Measurements from ENCODE around the gene PTPRD.
"Not testable (repeated sequence)": the region's sequence is repeated elsewhere in the genome, so short reads cannot be mapped to it uniquely, and the experiment has no call there.

Gene PTPRD

DNA sequence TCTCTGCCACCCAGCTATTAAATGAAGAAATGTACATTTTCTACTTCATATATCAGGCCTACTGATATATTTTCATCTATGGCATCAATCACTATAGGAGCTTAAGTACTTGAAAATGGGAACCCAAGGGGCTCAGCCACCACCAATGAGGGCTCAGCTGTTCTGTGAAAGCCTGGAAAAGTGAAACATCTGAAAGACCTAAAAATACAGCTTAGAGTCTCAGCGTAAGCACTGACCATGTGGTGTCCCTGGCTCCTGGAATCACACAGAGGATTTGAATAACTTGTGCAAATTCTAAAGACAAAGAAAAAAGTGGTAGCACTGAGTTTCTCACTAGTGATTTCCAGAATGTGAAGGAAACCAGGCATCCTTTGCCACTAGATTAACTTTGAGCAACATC, 64.5 kb downstream of the PTPRD start:
- no peak overlapping the region for H3K27ac Mint-ChIP-seq
- H3K4me1 Mint-ChIP-seq = no peaks in the 10 kb centered on the region
- no peak overlapping the region for H3K4me3 Mint-ChIP-seq
- no peaks in the 10 kb centered on the region for H3K36me3 Mint-ChIP-seq
- H3K27me3 Mint-ChIP-seq = no peaks in the 10 kb centered on the region
- H3K9me3 Mint-ChIP-seq = peaks cover 3% of the 10 kb centered on the region
- no peak for ATAC-seq

DNA sequence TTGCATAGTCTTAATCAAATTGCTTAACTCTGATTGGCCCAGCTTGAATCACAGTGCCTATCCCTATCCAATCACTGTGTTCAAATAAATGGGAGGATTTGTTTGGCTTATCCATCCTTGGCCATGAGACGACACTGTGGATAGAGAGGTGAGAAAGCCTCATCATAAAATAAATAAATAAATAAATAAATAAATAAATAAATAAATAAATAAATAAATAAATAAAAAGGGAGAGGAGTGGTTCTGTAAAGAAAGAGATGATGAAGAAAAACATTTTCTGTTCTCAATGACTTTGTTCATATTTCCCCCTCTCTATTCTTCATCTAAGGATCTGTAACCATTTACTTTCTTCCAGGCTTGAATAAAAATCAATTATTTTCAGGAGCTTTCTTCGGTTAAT, 74.7 kb downstream of the PTPRD start:
- Mint-ChIP-seq H3K4me3 (no peak overlapping the region), H3K27me3 (no peaks in the 10 kb centered on the region), H3K9me3 (no peaks in the 10 kb centered on the region), H3K4me1 (no peaks in the 10 kb centered on the region), H3K36me3 (no peaks in the 10 kb centered on the region), H3K27ac (no peak overlapping the region)
- no peak for ATAC-seq

DNA sequence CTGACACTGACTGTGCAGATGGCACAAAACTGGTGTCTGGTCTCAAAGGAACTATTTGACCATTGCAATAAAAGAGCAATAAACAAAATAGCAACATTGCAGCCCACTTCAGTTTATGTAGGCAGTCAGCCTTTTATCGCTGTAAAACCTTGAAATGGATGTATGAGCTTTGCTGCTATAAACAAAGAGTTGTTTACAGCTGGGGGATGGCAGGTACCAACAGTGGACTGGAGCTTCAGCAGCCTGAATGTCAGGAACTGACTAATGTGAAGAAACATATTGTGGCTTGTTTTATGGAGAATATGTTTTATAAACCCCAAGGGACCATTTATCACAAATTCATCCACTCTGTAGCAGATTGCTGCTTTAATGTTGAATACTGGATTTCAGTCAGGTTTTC, 78.0 kb downstream of the PTPRD start:
- Mint-ChIP-seq H3K4me3 (no peak overlapping the region), H3K9me3 (no peaks in the 10 kb centered on the region), H3K27me3 (no peaks in the 10 kb centered on the region), H3K27ac (no peak overlapping the region), H3K36me3 (no peaks in the 10 kb centered on the region), H3K4me1 (no peaks in the 10 kb centered on the region)
- no peak for ATAC-seq

DNA sequence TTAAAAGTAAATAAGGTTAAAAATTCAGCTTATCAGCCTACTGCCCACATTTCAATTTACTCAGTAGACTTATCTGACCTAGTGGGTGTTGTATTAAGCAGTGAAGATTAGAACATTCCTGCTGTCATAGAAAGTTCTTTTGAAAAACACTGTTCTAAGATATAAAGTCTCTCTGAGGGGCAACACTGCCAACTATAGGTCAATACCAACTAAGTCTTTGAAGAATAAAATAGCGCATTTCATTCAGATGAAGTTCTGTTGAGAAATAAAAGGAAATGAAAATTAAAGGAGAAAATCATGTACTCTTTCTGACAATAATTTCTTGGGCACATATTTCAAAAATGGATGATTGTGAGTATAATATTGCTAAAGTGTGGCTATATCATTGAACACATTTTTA, 86.8 kb downstream of the PTPRD start:
- Mint-ChIP-seq H3K4me1 (no peaks in the 10 kb centered on the region), H3K36me3 (no peaks in the 10 kb centered on the region), H3K4me3 (no peak overlapping the region), H3K27me3 (no peaks in the 10 kb centered on the region), H3K27ac (no peak overlapping the region), H3K9me3 (no peaks in the 10 kb centered on the region)
- ATAC-seq = no peak

DNA sequence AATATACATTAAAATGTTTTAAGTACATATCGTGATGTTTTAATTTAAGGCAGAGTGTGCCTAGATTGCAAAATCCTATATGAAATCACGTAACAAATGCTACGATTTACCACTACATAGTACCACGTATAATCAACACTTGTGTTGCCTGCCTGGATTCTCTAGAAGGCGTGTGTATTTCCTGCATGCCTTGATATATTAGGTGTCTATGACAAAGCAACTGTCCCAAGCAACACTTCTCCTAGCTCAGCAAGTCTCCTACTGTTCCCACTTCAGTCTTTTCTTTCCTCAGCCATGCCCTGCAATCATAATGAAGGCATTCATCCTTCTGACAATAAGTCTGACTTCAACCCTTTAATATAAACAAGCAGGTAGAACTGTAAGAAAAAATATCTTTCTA, 89.6 kb downstream of the PTPRD start:
- Mint-ChIP-seq H3K4me3 (no peak overlapping the region), H3K4me1 (no peaks in the 10 kb centered on the region), H3K9me3 (no peaks in the 10 kb centered on the region), H3K27ac (no peak overlapping the region), H3K36me3 (no peaks in the 10 kb centered on the region), H3K27me3 (no peaks in the 10 kb centered on the region)
- ATAC-seq = no peak

DNA sequence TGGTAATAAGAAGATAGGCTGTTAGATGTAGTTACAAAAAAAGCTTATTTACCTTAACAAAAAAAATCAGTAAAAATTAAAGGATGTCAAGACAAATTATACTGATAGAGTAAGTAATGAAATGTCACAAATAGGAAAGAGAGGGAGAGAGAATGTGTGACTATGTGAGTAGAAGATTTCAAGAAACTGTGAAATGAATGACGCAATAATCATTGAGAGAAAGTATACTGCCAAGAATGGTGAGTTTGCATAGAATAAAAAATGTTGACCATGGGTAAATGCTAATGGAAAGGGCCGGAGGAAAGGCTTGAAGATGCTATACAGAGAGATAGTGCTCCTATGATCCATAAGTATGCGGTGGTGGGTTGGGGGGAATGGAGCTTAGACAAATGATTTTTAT, 100.7 kb downstream of the PTPRD start:
- no peak overlapping the region for H3K4me3 Mint-ChIP-seq
- H3K36me3 Mint-ChIP-seq = no peaks in the 10 kb centered on the region
- H3K9me3 Mint-ChIP-seq = peaks cover 14% of the 10 kb centered on the region
- ATAC-seq = no peak
- no peaks in the 10 kb centered on the region for H3K4me1 Mint-ChIP-seq
- H3K27ac Mint-ChIP-seq = no peak overlapping the region
- no peaks in the 10 kb centered on the region for H3K27me3 Mint-ChIP-seq

DNA sequence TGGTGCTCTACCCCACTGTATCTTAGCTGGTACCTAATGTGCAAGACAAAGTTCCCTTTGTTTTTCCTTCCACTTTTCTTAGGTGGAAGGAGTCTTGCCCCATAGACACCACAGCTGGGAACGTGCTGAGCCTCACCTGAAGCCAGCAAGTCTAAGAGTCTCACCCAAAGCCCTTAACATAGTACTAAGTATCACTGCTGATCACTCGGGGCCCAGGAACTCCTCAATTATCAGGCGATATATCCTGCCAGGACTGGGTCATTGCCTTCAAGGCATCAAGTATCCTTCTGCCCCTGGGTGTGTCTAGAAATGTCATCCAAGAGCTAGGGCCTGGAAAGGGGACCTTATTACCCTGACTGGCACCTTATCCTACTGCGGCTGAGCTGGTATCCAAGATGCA, 123.9 kb downstream of the PTPRD start:
- no peaks in the 10 kb centered on the region for H3K27me3 Mint-ChIP-seq
- H3K9me3 Mint-ChIP-seq = peaks cover 3% of the 10 kb centered on the region
- H3K36me3 Mint-ChIP-seq = no peaks in the 10 kb centered on the region
- no peak overlapping the region for H3K27ac Mint-ChIP-seq
- H3K4me1 Mint-ChIP-seq = no peaks in the 10 kb centered on the region
- no peak overlapping the region for H3K4me3 Mint-ChIP-seq
- peak; percentile 12 for ATAC-seq

DNA sequence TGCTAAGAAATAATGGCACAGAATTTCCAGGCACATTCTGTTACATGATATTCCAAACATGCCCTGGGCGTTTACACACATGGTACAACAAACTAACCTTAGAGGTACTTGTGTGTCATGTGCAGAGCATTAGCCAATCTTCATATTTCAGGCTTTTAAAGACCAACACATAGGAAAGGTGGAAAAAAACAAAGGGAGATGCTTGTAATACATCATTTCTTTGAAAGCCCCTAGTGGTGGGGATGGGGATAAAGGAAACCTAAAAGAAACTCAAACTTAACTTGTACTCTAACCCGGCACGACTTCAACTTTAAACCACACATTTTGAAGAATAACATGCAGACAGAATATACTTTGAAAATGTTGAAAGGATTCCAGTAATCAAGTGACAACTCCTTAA, 133.6 kb downstream of the PTPRD start:
- Mint-ChIP-seq H3K4me1 (no peaks in the 10 kb centered on the region), H3K27me3 (no peaks in the 10 kb centered on the region), H3K36me3 (no peaks in the 10 kb centered on the region), H3K27ac (no peak overlapping the region), H3K4me3 (no peak overlapping the region), H3K9me3 (peaks cover 5% of the 10 kb centered on the region)
- no peak for ATAC-seq

DNA sequence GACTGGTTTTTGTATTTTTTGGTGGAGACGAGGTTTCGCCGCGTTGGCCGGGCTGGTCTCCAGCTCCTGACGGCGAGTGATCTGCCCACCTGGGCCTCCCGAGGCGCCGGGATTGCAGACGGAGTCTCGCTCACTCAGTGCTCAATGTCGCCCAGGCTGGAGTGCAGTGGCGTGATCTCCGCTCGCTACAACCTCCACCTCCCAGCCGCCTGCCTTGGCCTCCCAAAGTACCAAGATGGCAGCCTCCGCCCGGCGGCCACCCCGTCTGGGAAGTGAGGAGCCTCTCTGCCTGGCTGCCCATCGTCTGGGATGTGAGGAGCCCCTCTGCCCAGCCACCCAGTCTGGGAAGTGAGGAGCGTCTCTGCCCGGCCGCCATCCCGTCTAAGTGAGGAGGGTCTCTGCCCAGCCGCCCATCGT, 163.6 kb downstream of the PTPRD start:
- not testable (repeated sequence) for H3K36me3 Mint-ChIP-seq, H3K27me3 Mint-ChIP-seq, H3K9me3 Mint-ChIP-seq, H3K27ac Mint-ChIP-seq, ATAC-seq, H3K4me3 Mint-ChIP-seq, H3K4me1 Mint-ChIP-seq

DNA sequence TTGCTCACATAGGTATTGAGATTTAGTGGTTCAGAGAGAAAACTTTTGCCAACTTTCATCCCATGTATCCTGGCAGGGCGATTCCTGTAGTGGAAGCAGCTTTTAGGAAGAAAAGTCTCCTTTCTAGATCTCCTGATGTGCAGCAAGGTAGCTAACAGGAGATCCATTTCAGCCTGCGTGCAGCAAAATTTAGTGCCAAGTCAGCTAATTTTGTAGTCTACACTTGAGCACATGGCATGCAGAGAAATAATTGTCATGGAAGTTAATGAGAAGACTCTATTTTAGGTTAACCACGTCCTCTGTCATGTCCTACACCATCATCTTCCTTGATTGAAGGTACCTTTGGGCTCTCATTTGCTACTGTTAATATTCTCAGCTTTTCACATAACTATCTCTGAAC, 165.8 kb downstream of the PTPRD start:
- Mint-ChIP-seq H3K9me3 (peaks cover 3% of the 10 kb centered on the region), H3K36me3 (no peaks in the 10 kb centered on the region), H3K4me1 (no peaks in the 10 kb centered on the region), H3K27me3 (no peaks in the 10 kb centered on the region), H3K27ac (no peak overlapping the region), H3K4me3 (no peak overlapping the region)
- no peak for ATAC-seq

DNA sequence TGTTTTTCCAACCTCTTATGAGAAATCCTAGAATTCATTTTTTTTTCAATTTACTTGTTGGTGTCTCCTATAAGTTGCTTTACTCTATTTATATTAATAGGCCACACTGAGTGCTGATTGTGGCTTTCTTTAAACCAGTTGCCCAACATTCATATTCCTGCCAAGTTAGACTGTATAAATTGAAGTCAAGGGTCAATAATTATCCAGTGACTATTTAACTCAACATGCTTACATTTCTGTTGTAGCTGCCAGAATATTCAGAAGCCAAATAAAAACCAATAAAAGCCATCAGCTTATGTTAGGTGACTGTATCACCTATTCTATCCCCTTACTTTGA, 169.0 kb downstream of the PTPRD start:
- no peak for ATAC-seq
- no peaks in the 10 kb centered on the region for H3K4me1 Mint-ChIP-seq
- no peak overlapping the region for H3K27ac Mint-ChIP-seq
- H3K9me3 Mint-ChIP-seq = peaks cover 3% of the 10 kb centered on the region
- no peak overlapping the region for H3K4me3 Mint-ChIP-seq
- H3K36me3 Mint-ChIP-seq = no peaks in the 10 kb centered on the region
- no peaks in the 10 kb centered on the region for H3K27me3 Mint-ChIP-seq

DNA sequence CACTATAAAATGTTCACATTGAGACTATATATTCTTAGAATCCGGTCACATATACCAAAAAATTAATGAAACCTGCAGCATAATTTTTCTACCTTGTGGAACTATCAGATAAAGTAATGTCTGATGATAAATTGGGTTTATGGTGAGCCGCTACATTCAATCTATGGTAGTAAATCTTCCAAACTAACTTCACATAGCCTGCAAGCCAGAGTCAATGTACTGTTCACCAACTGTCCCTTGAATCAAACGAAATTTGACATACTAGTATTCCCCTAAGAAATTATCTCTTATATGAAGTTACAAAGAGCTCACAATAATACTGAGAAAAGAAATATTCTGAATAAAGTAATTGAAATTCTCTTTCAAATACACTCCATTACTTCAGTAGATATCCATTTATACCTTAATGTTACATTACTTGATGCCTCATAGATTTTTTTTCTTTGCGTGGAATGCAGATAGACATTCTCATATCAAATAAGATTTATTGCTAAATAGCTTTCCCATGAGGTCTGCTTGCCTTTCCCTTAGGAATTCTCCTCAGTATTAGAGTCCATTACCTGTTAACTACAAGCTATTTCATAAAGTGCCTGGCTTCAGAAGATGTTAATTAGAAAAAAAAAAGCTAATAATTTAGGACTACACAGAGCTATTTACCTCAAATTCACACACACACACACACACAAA, 169.5 kb downstream of the PTPRD start:
- no peaks in the 10 kb centered on the region for H3K27me3 Mint-ChIP-seq
- no peaks in the 10 kb centered on the region for H3K4me1 Mint-ChIP-seq
- H3K4me3 Mint-ChIP-seq = no peak overlapping the region
- no peak for ATAC-seq
- no peaks in the 10 kb centered on the region for H3K36me3 Mint-ChIP-seq
- H3K9me3 Mint-ChIP-seq = peaks cover 3% of the 10 kb centered on the region
- no peak overlapping the region for H3K27ac Mint-ChIP-seq

DNA sequence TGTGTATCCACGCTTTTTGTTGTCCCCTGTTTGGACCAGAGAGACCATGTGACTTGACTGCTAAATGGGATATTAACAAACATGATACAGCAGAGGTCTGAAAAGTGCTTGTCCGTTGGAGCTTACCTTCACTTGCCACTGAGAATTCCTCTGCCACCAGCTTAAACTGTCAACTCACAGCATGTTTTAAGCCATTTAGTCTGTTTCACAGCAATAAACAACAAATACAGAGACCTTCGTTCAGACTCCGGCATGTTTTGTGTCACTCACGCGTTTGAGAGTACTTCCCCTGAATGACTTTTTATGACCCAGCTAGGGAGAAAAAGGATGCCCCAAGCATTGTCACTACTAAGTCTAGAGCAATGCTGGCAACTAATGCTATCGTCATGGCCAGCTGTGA, 173.8 kb downstream of the PTPRD start:
- Mint-ChIP-seq H3K36me3 (no peaks in the 10 kb centered on the region), H3K9me3 (no peaks in the 10 kb centered on the region), H3K4me1 (no peaks in the 10 kb centered on the region), H3K27ac (no peak overlapping the region), H3K4me3 (no peak overlapping the region), H3K27me3 (no peaks in the 10 kb centered on the region)
- no peak for ATAC-seq

DNA sequence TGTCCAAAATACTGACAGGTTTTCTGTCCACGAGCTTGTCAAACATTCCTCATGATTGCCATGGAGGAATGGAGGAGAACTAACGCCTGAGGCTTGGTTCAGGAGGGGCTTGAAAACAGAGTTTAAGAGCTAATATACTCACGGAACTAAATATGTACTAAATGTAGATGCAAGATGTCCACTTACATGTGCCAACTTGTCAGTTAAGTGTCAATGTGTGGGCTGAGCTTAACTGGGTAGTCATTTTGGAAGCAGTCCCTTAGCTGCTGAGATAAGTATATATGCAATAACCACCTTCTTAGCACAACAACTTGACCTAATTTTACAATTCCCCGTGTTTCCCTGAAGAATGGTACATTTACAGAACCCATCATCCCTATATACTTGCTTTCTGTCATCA, 176.0 kb downstream of the PTPRD start:
- no peak overlapping the region for H3K27ac Mint-ChIP-seq
- H3K9me3 Mint-ChIP-seq = peaks cover 6% of the 10 kb centered on the region
- H3K4me3 Mint-ChIP-seq = no peak overlapping the region
- no peak for ATAC-seq
- no peaks in the 10 kb centered on the region for H3K36me3 Mint-ChIP-seq
- H3K27me3 Mint-ChIP-seq = no peaks in the 10 kb centered on the region
- H3K4me1 Mint-ChIP-seq = no peaks in the 10 kb centered on the region

DNA sequence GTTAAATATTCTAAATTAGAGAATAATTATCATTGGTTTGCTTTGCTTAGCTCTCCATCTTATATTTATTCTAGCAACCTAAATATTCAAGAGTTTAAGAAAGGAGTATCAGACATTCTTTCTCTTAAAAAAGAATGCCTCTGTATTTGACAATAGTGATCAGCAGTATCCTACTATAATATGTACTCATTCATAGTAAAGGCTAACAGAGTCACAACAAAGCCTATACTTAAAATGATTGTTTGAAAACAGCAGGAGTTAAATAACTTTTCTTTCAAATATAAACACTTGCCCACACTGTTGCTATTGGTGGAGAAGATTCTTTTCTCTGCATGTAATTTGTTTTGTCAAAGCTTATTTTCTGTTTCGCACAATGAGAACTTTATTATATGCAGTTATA, 178.4 kb downstream of the PTPRD start:
- Mint-ChIP-seq H3K9me3 (peaks cover 6% of the 10 kb centered on the region), H3K4me3 (no peak overlapping the region), H3K27ac (no peak overlapping the region), H3K27me3 (no peaks in the 10 kb centered on the region), H3K36me3 (no peaks in the 10 kb centered on the region), H3K4me1 (no peaks in the 10 kb centered on the region)
- no peak for ATAC-seq

DNA sequence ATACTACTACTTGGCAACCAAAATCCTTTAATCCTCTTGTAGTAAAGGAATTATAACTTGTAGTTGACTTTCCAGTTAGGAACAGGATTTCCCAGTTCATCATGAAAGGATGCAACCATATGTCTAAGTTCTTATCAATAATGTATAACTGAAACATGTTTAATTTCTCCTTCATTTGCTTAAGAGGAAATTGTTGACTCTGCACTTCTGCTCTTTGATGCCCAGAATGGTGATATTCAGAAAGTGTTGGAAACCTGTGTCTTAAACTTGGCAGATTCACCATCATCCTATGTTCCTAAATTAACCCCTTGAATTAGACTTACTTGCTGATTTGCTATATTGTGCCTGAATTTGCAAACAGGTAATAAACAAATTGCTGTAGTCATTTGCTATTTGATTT, 201.5 kb downstream of the PTPRD start:
- Mint-ChIP-seq H3K9me3 (peaks cover 5% of the 10 kb centered on the region), H3K36me3 (no peaks in the 10 kb centered on the region), H3K27me3 (no peaks in the 10 kb centered on the region), H3K4me1 (no peaks in the 10 kb centered on the region), H3K27ac (no peak overlapping the region), H3K4me3 (no peak overlapping the region)
- no peak for ATAC-seq

DNA sequence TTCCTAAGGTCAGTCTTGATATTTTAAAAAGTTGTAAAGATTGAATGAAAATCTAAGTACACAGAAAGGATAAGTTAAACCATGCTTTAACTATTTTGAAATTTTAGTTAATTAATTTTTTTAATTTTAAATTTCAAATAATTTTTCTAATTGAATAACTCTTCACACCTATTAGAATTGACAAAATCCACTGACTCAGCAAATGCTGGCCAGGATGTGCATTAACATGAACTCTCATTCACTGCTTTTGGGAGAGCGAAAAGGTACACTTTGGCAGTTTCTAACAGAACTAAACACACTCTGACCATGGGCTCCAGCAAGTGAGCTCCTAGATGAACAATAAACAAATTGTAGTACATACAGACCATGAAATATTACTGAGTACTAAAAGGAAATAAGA, 209.5 kb downstream of the PTPRD start:
- Mint-ChIP-seq H3K4me3 (no peak overlapping the region), H3K27ac (no peak overlapping the region), H3K36me3 (no peaks in the 10 kb centered on the region), H3K9me3 (no peaks in the 10 kb centered on the region), H3K4me1 (no peaks in the 10 kb centered on the region), H3K27me3 (no peaks in the 10 kb centered on the region)
- ATAC-seq = no peak
